Nephron progenitor cell (in vitro differentiated cells): ENCODE results near the gene NUP153.

ENCODE experiments used
- DNase-seq: peaks from one replicate; pipeline ENCODE4 v3.0.0; 2021
- H3K27ac Mint-ChIP-seq: 2 replicates; pipeline ENCODE4 v1.8.0; 2021; ENCODE audit warnings: mild to moderate bottlenecking, moderate library complexity, mixed read lengths
- H3K27me3 Mint-ChIP-seq: 2 replicates; pipeline ENCODE4 v1.8.0; 2021; ENCODE audit warnings: mild to moderate bottlenecking, low read depth, mixed read lengths; ENCODE audit not compliant: poor library complexity
- H3K36me3 Mint-ChIP-seq: 2 replicates; pipeline ENCODE4 v1.8.0; 2021; ENCODE audit warnings: low read depth, mixed read lengths
- H3K4me1 Mint-ChIP-seq: 2 replicates; pipeline ENCODE4 v1.8.0; 2021; ENCODE audit warnings: mixed read lengths
- H3K4me3 Mint-ChIP-seq: 2 replicates; pipeline ENCODE4 v1.8.0; 2021; ENCODE audit warnings: mild to moderate bottlenecking, moderate library complexity, mixed read lengths
- H3K9me3 Mint-ChIP-seq: 2 replicates; pipeline ENCODE4 v1.8.0; 2021; ENCODE audit warnings: mild to moderate bottlenecking, moderate library complexity, mixed read lengths
- CTCF ChIP-seq: fragments of 200-600 bp; sonication (generic); IDR thresholded peaks from 2 replicates; pipeline ENCODE4 v1.5.0; 2021; ENCODE audit warnings: antibody characterized with exemption

NUP153 gene

GRCh38 chr6:17691925-17692538 lies 14.7 kb downstream of the NUP153 start:
- DNase-seq = no peak
- Mint-ChIP-seq H3K27me3 (peaks cover 3% of the 10 kb centered on the region), H3K36me3 (peaks cover 79% of the 10 kb centered on the region), H3K4me1 (no peaks in the 10 kb centered on the region), H3K27ac (peak overlapping the region; percentile 83), H3K9me3 (peaks cover 12% of the 10 kb centered on the region), H3K4me3 (no peak overlapping the region)
- no peak for TF ChIP-seq CTCF

GRCh38 chr6:17688481-17688880 lies 18.2 kb downstream of the NUP153 start:
- H3K9me3 Mint-ChIP-seq = no peaks in the 10 kb centered on the region
- H3K4me3 Mint-ChIP-seq = no peak overlapping the region
- no peak overlapping the region for H3K27ac Mint-ChIP-seq
- H3K36me3 Mint-ChIP-seq = peaks cover 86% of the 10 kb centered on the region
- H3K27me3 Mint-ChIP-seq = peaks cover 3% of the 10 kb centered on the region
- H3K4me1 Mint-ChIP-seq = peaks cover 10% of the 10 kb centered on the region
- DNase-seq = no peak
- no peak for TF ChIP-seq CTCF

GRCh38 chr6:17687136-17687535 lies 19.6 kb downstream of the NUP153 start:
- H3K4me1 Mint-ChIP-seq = peaks cover 10% of the 10 kb centered on the region
- H3K27ac Mint-ChIP-seq = peak overlapping the region; percentile 50
- H3K4me3 Mint-ChIP-seq = no peak overlapping the region
- peaks cover 3% of the 10 kb centered on the region for H3K27me3 Mint-ChIP-seq
- peaks cover 5% of the 10 kb centered on the region for H3K9me3 Mint-ChIP-seq
- H3K36me3 Mint-ChIP-seq = peaks cover 89% of the 10 kb centered on the region
- no peak for DNase-seq
- TF ChIP-seq CTCF = no peak

GRCh38 chr6:17684134-17684533 lies 22.6 kb downstream of the NUP153 start:
- H3K4me1 Mint-ChIP-seq = peaks cover 10% of the 10 kb centered on the region
- peaks cover 7% of the 10 kb centered on the region for H3K9me3 Mint-ChIP-seq
- peaks cover 92% of the 10 kb centered on the region for H3K36me3 Mint-ChIP-seq
- no peaks in the 10 kb centered on the region for H3K27me3 Mint-ChIP-seq
- DNase-seq = no peak
- H3K4me3 Mint-ChIP-seq = no peak overlapping the region
- no peak for TF ChIP-seq CTCF
- no peak overlapping the region for H3K27ac Mint-ChIP-seq

GRCh38 chr6:17683428-17683827 lies 23.3 kb downstream of the NUP153 start:
- H3K27ac Mint-ChIP-seq = no peak overlapping the region
- no peak for DNase-seq
- no peaks in the 10 kb centered on the region for H3K27me3 Mint-ChIP-seq
- peaks cover 10% of the 10 kb centered on the region for H3K4me1 Mint-ChIP-seq
- H3K36me3 Mint-ChIP-seq = peaks cover 92% of the 10 kb centered on the region
- no peak for TF ChIP-seq CTCF
- H3K9me3 Mint-ChIP-seq = peaks cover 7% of the 10 kb centered on the region
- H3K4me3 Mint-ChIP-seq = no peak overlapping the region

- no peak overlapping the region for H3K4me3 Mint-ChIP-seq
- no peak overlapping the region for H3K27ac Mint-ChIP-seq
- H3K9me3 Mint-ChIP-seq = peaks cover 7% of the 10 kb centered on the region
- peaks cover 74% of the 10 kb centered on the region for H3K36me3 Mint-ChIP-seq
- DNase-seq = no peak
- TF ChIP-seq CTCF = no peak
- no peaks in the 10 kb centered on the region for H3K27me3 Mint-ChIP-seq
- peaks cover 9% of the 10 kb centered on the region for H3K4me1 Mint-ChIP-seq
Measured at GRCh38 chr6:17679726-17680125, 27.0 kb downstream of the NUP153 start.
